ENCODE measurements around the gene HK1.

Gene HK1

DNA sequence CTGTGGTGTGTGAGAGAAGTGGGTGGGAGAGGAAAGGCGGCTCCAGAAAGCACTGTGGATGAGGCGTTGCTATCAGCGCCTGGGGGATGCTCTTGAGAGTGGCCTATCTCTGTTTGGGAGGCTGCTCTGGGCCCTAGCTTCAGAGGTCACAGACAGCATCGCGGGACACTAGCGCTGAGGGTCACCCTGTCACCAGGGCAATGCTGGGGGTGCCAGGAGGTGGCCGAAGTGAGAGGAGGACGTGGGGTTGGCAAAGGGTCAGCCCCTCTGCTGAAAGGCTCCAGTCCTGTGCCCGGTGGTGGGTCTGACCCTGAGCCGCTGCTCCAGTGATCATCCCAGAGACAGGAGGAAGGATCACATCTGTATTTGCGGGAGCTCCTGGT is 141.4 kb downstream of the HK1 start:
- no peak for TF ChIP-seq BACH2 (CRISPR knock-in tag; IDR thresholded peaks at IDR 0.05; ENCODE audit: borderline replicate concordance)
- ATAC-seq = no peak

DNA sequence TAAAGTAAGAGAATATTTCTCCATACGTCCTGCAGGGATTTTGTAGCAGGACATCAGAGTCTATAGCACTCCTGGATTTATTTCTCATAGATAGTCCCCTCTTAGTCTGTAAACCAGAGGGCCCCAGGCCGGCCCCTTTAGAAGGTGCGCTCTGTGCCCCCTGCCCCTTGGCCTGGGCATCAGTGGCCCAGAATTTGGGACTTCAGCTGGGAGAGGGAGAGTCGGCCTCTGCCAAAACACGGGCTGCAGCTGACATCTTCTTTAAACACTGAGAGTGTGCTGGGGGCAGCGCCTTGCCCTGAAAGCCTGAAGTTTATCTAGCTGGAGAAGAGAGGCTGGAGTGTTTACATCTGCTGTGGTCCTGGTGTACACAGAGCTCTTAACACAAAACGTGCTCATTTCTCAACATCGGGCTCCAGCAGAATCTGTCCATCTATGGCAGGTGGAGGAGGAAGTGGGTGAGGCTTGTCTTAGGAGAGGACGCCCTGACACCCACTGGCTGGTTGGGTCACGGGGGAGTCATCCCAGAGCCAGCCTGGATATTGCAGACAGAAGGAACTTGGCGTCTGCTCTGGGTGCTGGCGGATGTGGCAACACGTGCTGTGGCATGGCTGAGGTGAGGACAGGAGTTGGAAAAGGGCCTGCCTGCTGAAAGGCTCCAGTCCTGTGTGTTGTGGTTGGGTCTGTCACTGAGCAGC is 143.5 kb downstream of the HK1 start:
- no peak for ATAC-seq
- TF ChIP-seq ESRRG (CRISPR knock-in tag; IDR thresholded peaks at IDR 0.05) (no peak), ZNF565 (CRISPR knock-in tag; conservative IDR thresholded peaks at IDR 0.05; ENCODE audit: low read depth) (no peak), PPARA (CRISPR knock-in tag; IDR thresholded peaks at IDR 0.05; ENCODE audit: borderline replicate concordance) (no peak), RARB (CRISPR knock-in tag; IDR thresholded peaks at IDR 0.05) (no peak), TCF4 (CRISPR knock-in tag; IDR thresholded peaks at IDR 0.05; ENCODE audit: borderline replicate concordance) (no peak), ZC3H10 (CRISPR knock-in tag; IDR thresholded peaks at IDR 0.05) (no peak), GLIS3 (CRISPR knock-in tag; IDR thresholded peaks at IDR 0.05) (no peak), ARNTL (CRISPR knock-in tag; IDR thresholded peaks at IDR 0.05; ENCODE audit: borderline replicate concordance, low read depth) (no peak), OSR1 (CRISPR knock-in tag; IDR thresholded peaks at IDR 0.05) (no peak), ZFP3 (CRISPR knock-in tag; IDR thresholded peaks at IDR 0.05) (no peak), ZNF70 (CRISPR knock-in tag; IDR thresholded peaks at IDR 0.05) (no peak), SNAI2 (CRISPR knock-in tag; IDR thresholded peaks at IDR 0.05) (no peak)
- TF ChIP-seq, protein P1, sequence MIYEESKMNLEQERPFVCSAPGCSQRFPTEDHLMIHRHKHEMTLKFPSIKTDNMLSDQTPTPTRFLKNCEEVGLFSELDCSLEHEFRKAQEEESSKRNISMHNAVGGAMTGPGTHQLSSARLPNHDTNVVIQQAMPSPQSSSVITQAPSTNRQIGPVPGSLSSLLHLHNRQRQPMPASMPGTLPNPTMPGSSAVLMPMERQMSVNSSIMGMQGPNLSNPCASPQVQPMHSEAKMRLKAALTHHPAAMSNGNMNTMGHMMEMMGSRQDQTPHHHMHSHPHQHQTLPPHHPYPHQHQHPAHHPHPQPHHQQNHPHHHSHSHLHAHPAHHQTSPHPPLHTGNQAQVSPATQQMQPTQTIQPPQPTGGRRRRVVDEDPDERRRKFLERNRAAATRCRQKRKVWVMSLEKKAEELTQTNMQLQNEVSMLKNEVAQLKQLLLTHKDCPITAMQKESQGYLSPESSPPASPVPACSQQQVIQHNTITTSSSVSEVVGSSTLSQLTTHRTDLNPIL (CRISPR knock-in tag; IDR thresholded peaks at IDR 0.05; ENCODE audit: low read depth) = no peak
- TF ChIP-seq, protein P2, sequence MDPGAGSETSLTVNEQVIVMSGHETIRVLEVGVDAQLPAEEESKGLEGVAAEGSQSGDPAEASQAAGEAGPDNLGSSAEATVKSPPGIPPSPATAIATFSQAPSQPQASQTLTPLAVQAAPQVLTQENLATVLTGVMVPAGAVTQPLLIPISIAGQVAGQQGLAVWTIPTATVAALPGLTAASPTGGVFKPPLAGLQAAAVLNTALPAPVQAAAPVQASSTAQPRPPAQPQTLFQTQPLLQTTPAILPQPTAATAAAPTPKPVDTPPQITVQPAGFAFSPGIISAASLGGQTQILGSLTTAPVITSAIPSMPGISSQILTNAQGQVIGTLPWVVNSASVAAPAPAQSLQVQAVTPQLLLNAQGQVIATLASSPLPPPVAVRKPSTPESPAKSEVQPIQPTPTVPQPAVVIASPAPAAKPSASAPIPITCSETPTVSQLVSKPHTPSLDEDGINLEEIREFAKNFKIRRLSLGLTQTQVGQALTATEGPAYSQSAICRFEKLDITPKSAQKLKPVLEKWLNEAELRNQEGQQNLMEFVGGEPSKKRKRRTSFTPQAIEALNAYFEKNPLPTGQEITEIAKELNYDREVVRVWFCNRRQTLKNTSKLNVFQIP (CRISPR knock-in tag; IDR thresholded peaks at IDR 0.05; ENCODE audit: borderline replicate concordance, low read depth) = no peak
- TF ChIP-seq, protein P3, sequence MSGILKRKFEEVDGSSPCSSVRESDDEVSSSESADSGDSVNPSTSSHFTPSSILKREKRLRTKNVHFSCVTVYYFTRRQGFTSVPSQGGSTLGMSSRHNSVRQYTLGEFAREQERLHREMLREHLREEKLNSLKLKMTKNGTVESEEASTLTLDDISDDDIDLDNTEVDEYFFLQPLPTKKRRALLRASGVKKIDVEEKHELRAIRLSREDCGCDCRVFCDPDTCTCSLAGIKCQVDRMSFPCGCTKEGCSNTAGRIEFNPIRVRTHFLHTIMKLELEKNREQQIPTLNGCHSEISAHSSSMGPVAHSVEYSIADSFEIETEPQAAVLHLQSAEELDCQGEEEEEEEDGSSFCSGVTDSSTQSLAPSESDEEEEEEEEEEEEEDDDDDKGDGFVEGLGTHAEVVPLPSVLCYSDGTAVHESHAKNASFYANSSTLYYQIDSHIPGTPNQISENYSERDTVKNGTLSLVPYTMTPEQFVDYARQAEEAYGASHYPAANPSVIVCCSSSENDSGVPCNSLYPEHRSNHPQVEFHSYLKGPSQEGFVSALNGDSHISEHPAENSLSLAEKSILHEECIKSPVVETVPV (CRISPR knock-in tag; IDR thresholded peaks at IDR 0.05) = no peak
- TF ChIP-seq, protein P4, sequence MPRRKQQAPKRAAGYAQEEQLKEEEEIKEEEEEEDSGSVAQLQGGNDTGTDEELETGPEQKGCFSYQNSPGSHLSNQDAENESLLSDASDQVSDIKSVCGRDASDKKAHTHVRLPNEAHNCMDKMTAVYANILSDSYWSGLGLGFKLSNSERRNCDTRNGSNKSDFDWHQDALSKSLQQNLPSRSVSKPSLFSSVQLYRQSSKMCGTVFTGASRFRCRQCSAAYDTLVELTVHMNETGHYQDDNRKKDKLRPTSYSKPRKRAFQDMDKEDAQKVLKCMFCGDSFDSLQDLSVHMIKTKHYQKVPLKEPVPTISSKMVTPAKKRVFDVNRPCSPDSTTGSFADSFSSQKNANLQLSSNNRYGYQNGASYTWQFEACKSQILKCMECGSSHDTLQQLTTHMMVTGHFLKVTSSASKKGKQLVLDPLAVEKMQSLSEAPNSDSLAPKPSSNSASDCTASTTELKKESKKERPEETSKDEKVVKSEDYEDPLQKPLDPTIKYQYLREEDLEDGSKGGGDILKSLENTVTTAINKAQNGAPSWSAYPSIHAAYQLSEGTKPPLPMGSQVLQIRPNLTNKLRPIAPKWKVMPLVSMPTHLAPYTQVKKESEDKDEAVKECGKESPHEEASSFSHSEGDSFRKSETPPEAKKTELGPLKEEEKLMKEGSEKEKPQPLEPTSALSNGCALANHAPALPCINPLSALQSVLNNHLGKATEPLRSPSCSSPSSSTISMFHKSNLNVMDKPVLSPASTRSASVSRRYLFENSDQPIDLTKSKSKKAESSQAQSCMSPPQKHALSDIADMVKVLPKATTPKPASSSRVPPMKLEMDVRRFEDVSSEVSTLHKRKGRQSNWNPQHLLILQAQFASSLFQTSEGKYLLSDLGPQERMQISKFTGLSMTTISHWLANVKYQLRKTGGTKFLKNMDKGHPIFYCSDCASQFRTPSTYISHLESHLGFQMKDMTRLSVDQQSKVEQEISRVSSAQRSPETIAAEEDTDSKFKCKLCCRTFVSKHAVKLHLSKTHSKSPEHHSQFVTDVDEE (CRISPR knock-in tag; IDR thresholded peaks at IDR 0.05) = no peak

DNA sequence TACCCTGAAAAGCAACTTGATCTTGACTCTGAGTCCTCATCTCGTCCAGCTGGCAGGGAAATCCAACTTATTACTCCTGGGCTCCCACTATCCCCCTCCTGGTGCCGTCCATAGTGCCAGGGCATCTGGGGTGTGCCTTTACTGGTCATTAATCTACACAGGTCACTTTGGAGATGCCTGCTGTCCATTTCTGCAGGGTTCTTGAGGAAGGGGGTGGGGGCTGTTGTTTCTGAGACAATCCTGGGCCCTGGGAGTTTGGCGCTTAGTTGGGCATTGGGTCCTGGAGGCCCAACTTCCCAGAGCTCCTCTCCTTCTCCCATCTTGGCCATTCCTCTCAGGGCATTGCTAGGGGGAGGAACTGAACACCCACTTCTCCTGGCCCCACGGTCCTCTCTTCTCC is 144.4 kb downstream of the HK1 start:
- ATAC-seq = no peak
- TF ChIP-seq, protein P1 (CRISPR knock-in tag; IDR thresholded peaks at IDR 0.05; ENCODE audit: low read depth) = no peak
- TF ChIP-seq RARB (CRISPR knock-in tag; IDR thresholded peaks at IDR 0.05) (no peak), TCF4 (CRISPR knock-in tag; IDR thresholded peaks at IDR 0.05; ENCODE audit: borderline replicate concordance) (no peak), ESRRG (CRISPR knock-in tag; IDR thresholded peaks at IDR 0.05) (no peak)
- TF ChIP-seq, protein P3 (CRISPR knock-in tag; IDR thresholded peaks at IDR 0.05) = no peak
